Common myeloid progenitor, CD34-positive (primary cell): ENCODE data around the gene TRIM36.

Experiments
- CTCF ChIA-PET: fragments of 350-600 bp; sonication (Branson Sonifier 250); formaldehyde crosslinking; loops from one replicate; lab custom pipeline; 2021; ENCODE audit warnings: antibody characterized with exemption; lab: Charles Lee
- POLR2A ChIA-PET: fragments of 350-600 bp; sonication (Branson Sonifier 250); formaldehyde crosslinking; loops from one replicate; lab custom pipeline; 2021; ENCODE audit warnings: antibody characterized with exemption; lab: Charles Lee
- DNase-seq, 3 donors: peaks; one replicate each; pipeline versions ENCODE4 v3.0.0 to v3.0.0-alpha.2; 2013
- H3K27ac ChIP-seq, 2 experiments: 1 replicate in 1 of 2; 2 replicates in 1 of 2; pipeline ENCODE4 v1.7.0; 2013; ENCODE audit warnings: inconsistent platforms in 2 of 2, low read length in 2 of 2, mild to moderate bottlenecking in 2 of 2, low read depth in 1 of 2, moderate library complexity in 1 of 2; ENCODE audit not compliant: severe bottlenecking in 2 of 2, insufficient read depth in 1 of 2, poor library complexity in 1 of 2
- H3K27me3 ChIP-seq, 5 experiments: replicated peaks in 2 of 5; 1 replicate in 3 of 5; 2 replicates in 2 of 5; pipeline versions ENCODE4 v1.6.1 to v1.7.0; 2013; ENCODE audit warnings: low read length in 4 of 5, mild to moderate bottlenecking in 2 of 5, moderate library complexity in 2 of 5, inconsistent platforms in 1 of 5; ENCODE audit not compliant: insufficient read depth in 5 of 5, control insufficient read depth in 4 of 5
- H3K36me3 ChIP-seq, 4 experiments: 1 replicate in 2 of 4; 2 replicates in 2 of 4; pipeline versions ENCODE4 v1.6.1 to v1.7.0; 2013; ENCODE audit warnings: low read length in 3 of 4, control low read depth in 1 of 4, mild to moderate bottlenecking in 1 of 4; ENCODE audit not compliant: control insufficient read depth in 4 of 4, insufficient read depth in 4 of 4
- H3K4me1 ChIP-seq, 4 experiments: 1 replicate in 3 of 4; 2 replicates in 1 of 4; pipeline versions ENCODE4 v1.6.1 to v1.7.1; 2013; ENCODE audit warnings: low read length in 3 of 4, mild to moderate bottlenecking in 3 of 4, control low read depth in 1 of 4, inconsistent platforms in 1 of 4, moderate library complexity in 1 of 4; ENCODE audit not compliant: control insufficient read depth in 4 of 4, insufficient read depth in 4 of 4; ENCODE audit errors: control extremely low read depth in 1 of 4
- H3K4me3 ChIP-seq, 7 experiments: 1 replicate in 4 of 7; 2 replicates in 3 of 7; pipeline versions ENCODE4 v1.5.1 to v1.7.0; 2013; ENCODE audit warnings: mild to moderate bottlenecking in 7 of 7, low read length in 6 of 7, moderate library complexity in 6 of 7, inconsistent platforms in 2 of 7, low read depth in 2 of 7, control low read depth in 1 of 7; ENCODE audit not compliant: insufficient read depth in 4 of 7, control insufficient read depth in 1 of 7; ENCODE audit errors: extremely low read depth in 1 of 7
- H3K9me3 ChIP-seq, 5 experiments: 1 replicate in 4 of 5; 2 replicates in 1 of 5; pipeline versions ENCODE4 v1.6.1 to v1.7.1; 2013; ENCODE audit warnings: low read length in 4 of 5, mild to moderate bottlenecking in 2 of 5, inconsistent platforms in 1 of 5, low read depth in 1 of 5, moderate library complexity in 1 of 5; ENCODE audit not compliant: control insufficient read depth in 4 of 5, insufficient read depth in 2 of 5; ENCODE audit errors: control extremely low read depth in 1 of 5
- WGBS: methylation state at CpG from one replicate; pipeline ENCODE4 v1.1.5; 2013; ENCODE audit not compliant: insufficient coverage; 5-methylcytosine and 5-hydroxymethylcytosine counted together

TRIM36 gene

GRCh38 chr5:115086473-115086872, 83.2 kb downstream of the TRIM36 start:
- peaks cover 0 to 19% (median 8%) of the 10 kb centered on the region in 5 experiments for H3K27me3 ChIP-seq
- H3K9me3 ChIP-seq, result peaks cover 0 to 4% (median 0%) of the 10 kb centered on the region in 5 experiments
- H3K4me1 ChIP-seq, result no peaks in the 10 kb centered on the region
- no peak overlapping the region for H3K27ac ChIP-seq
- no CpG with 5 or more reads among the region's 1 CpG for WGBS
- no peak for DNase-seq
- ChIA-PET POLR2A (no interaction called here), CTCF (no interaction called here)
- no peaks in the 10 kb centered on the region for H3K36me3 ChIP-seq
- no peak overlapping the region for H3K4me3 ChIP-seq

- Histone ChIP-seq H3K4me1 (no peaks in the 10 kb centered on the region), H3K27ac (no peak overlapping the region), H3K27me3 (peaks cover 0 to 10% (median 3%) of the 10 kb centered on the region in 5 experiments), H3K9me3 (peaks cover 0 to 4% (median 0%) of the 10 kb centered on the region in 5 experiments), H3K36me3 (no peaks in the 10 kb centered on the region), H3K4me3 (no peak overlapping the region)
- no peak for DNase-seq
- ChIA-PET CTCF (interaction anchor here (0.6 to 1.3 kb wide), 2 partner anchors 12 to 115 kb away, joined by 3 to 5 read pairs; no protein-coding TSS in a partner anchor), POLR2A (no interaction called here)
- WGBS, result 100% methylated on average over 5 of the region's 7 CpGs
Measured at GRCh38 chr5:115084246-115084793, 85.4 kb downstream of the TRIM36 start.

- ChIA-PET CTCF (no interaction called here), POLR2A (no interaction called here)
- WGBS, result 93% methylated on average over 2 of the region's 2 CpGs
Measured at GRCh38 chr5:115079924-115080623, 89.6 kb downstream of the TRIM36 start.

More at GRCh38 chr5:115079924-115080623, 89.6 kb downstream of the TRIM36 start:
- no peaks in the 10 kb centered on the region for H3K36me3 ChIP-seq
- H3K27ac ChIP-seq, result no peak overlapping the region
- H3K9me3 ChIP-seq, result peaks cover 0 to 4% (median 0%) of the 10 kb centered on the region in 5 experiments
- H3K4me1 ChIP-seq, result no peaks in the 10 kb centered on the region
- no peak overlapping the region for H3K4me3 ChIP-seq
- no peak for DNase-seq
- H3K27me3 ChIP-seq, result peaks cover 0 to 3% (median 0%) of the 10 kb centered on the region in 5 experiments
